Measurements from ENCODE around the gene SKA2.

GRCh38 chr17:59145571-59146096 is 9.4 kb downstream of the SKA2 start:
- TF ChIP-seq CTCF (IDR thresholded peaks at IDR 0.05) = no peak
- TF ChIP-seq POLR2A (IDR thresholded peaks at IDR 0.05) = no peak
